Lower lobe of right lung (tissue), 2 donors: Measurements from ENCODE around the gene HPS4. TPM values are rescaled to one million over a fixed set of nuclear protein-coding genes. Genes with fewer than 3 reads are reported as not detected.

Experiments
- ATAC-seq, 2 donors: fragments of 200-7000 bp; cut with Tn5 transposase; one replicate each; pipeline ENCODE4 v1.9.1; 2020 to 2022; ENCODE audit warnings: mild to moderate bottlenecking in 2 of 2, moderate library complexity in 2 of 2
- DNase-seq: peaks from one replicate; pipeline ENCODE4 v3.0.0-alpha.2; 2020
- H3K27ac ChIP-seq: fragments of 200-600 bp; one replicate; pipeline ENCODE4 v1.8.0; 2022
- H3K27me3 ChIP-seq: fragments of 200-600 bp; one replicate; pipeline ENCODE4 v1.8.0; 2022; ENCODE audit warnings: low read depth
- H3K36me3 ChIP-seq: fragments of 200-600 bp; one replicate; pipeline ENCODE4 v1.8.0; 2022; ENCODE audit warnings: mild to moderate bottlenecking
- H3K4me1 ChIP-seq: fragments of 200-600 bp; one replicate; pipeline ENCODE4 v1.8.0; 2022
- H3K4me3 ChIP-seq: fragments of 200-600 bp; one replicate; pipeline ENCODE4 v1.8.0; 2022; ENCODE audit warnings: mild to moderate bottlenecking
- H3K9me3 ChIP-seq: fragments of 200-600 bp; one replicate; pipeline ENCODE4 v1.8.0; 2022
- CTCF ChIP-seq: fragments of 200-600 bp; IDR thresholded peaks from one replicate; pipeline ENCODE4 v1.8.0; 2022; ENCODE audit warnings: antibody characterized with exemption, mild to moderate bottlenecking
- intact Hi-C: fragments of 100-400 bp; cut with DNase I; formaldehyde crosslinking; loops from one replicate; pipeline ENCODE4 v1.11.0; 2022
- total RNA-seq: library from RNA; stranded (reverse); fragmentation: NEBNext Ultra II Directional; extraction: Animal tissue kit (Norgen Biotek cat#: 25700); gene quantifications from one replicate; pipeline ENCODE4 v1.2.1, GENCODE V29; 2021
- donor health status: DM: no; HTN: yes; CAD: no; lungs with severe emphysema.

Gene HPS4
- total RNA-seq, 1 donor from 2014 or later = 39.8 TPM

GRCh38 chr22:26435327-26436093, 48.1 kb downstream of the HPS4 start:
- Histone ChIP-seq H3K4me1 (no peaks in the 10 kb centered on the region), H3K4me3 (no peak overlapping the region), H3K9me3 (no peaks in the 10 kb centered on the region), H3K36me3 (no peaks in the 10 kb centered on the region), H3K27me3 (no peaks in the 10 kb centered on the region), H3K27ac (no peak overlapping the region)
- TF ChIP-seq CTCF = no peak
- DNase-seq (no peak), ATAC-seq (no peak)
- intact Hi-C loops = no loop called here

GRCh38 chr22:26433805-26434204, 49.8 kb downstream of the HPS4 start:
- H3K9me3 ChIP-seq = no peaks in the 10 kb centered on the region
- intact Hi-C loops = no loop called here
- H3K27me3 ChIP-seq = no peaks in the 10 kb centered on the region
- no peaks in the 10 kb centered on the region for H3K4me1 ChIP-seq
- ATAC-seq (no peak), DNase-seq (no peak)
- no peaks in the 10 kb centered on the region for H3K36me3 ChIP-seq
- no peak overlapping the region for H3K4me3 ChIP-seq
- no peak for TF ChIP-seq CTCF
- no peak overlapping the region for H3K27ac ChIP-seq

GRCh38 chr22:26432619-26433311, 50.8 kb downstream of the HPS4 start:
- H3K27ac ChIP-seq = no peak overlapping the region
- DNase-seq (no peak), ATAC-seq (no peak)
- intact Hi-C loops = no loop called here
- no peaks in the 10 kb centered on the region for H3K36me3 ChIP-seq
- no peak overlapping the region for H3K4me3 ChIP-seq
- H3K4me1 ChIP-seq = peaks cover 3% of the 10 kb centered on the region
- H3K9me3 ChIP-seq = no peaks in the 10 kb centered on the region
- no peak for TF ChIP-seq CTCF
- no peaks in the 10 kb centered on the region for H3K27me3 ChIP-seq

- no peaks in the 10 kb centered on the region for H3K36me3 ChIP-seq
- no peak for TF ChIP-seq CTCF
- no peak for ATAC-seq
- no peak overlapping the region for H3K27ac ChIP-seq
- no peak for DNase-seq
- H3K9me3 ChIP-seq = no peaks in the 10 kb centered on the region
- no peak overlapping the region for H3K4me3 ChIP-seq
- H3K27me3 ChIP-seq = no peaks in the 10 kb centered on the region
- intact Hi-C loops = no loop called here
- H3K4me1 ChIP-seq = peaks cover 3% of the 10 kb centered on the region
Measured at GRCh38 chr22:26431261-26431995, 52.2 kb downstream of the HPS4 start.

- TF ChIP-seq CTCF = no peak
- Histone ChIP-seq H3K27ac (no peak overlapping the region), H3K27me3 (no peaks in the 10 kb centered on the region), H3K4me1 (peaks cover 3% of the 10 kb centered on the region), H3K9me3 (no peaks in the 10 kb centered on the region), H3K4me3 (no peak overlapping the region), H3K36me3 (no peaks in the 10 kb centered on the region)
- ATAC-seq (no peak), DNase-seq (no peak)
- intact Hi-C loops = no loop called here
Measured at GRCh38 chr22:26430600-26430999, 53.0 kb downstream of the HPS4 start.
